ENCODE measurements around the gene ARPP21.

DNA sequence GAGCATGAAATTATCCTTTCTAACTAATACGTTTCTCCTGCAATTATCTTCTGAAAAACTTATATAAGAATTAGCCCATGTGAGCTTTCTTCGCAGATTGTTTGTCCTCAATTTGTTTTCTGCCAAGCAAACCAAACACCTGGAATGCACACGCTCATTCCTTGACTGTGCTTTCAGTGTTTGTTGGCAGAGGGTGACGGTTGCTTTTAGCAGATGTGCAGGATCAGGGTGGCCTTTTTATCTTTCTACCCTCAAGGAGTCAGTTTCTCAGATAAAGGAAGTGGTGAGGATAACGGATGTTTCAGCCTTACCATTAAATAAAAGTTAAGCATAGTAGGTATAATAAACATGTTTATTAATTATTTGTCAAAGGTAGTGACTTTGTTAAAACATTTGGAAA lies 15.2 kb downstream of the ARPP21 start:
- TF ChIP-seq POLR2AphosphoS5 (IDR thresholded peaks at IDR 0.05) (no peak), CTCF (IDR thresholded peaks at IDR 0.05; ENCODE audit: poor library complexity, severe bottlenecking) (no peak), EZH2 (IDR thresholded peaks at IDR 0.05; ENCODE audit: borderline replicate concordance, insufficient read depth, low read length, poor library complexity, severe bottlenecking) (no peak), SMC3 (conservative IDR thresholded peaks at IDR 0.05; ENCODE audit: poor library complexity) (no peak), EP300 (conservative IDR thresholded peaks at IDR 0.05; ENCODE audit: poor library complexity, severe bottlenecking) (no peak), TAF1 (IDR thresholded peaks at IDR 0.05; ENCODE audit: low read depth) (no peak), RAD21 (conservative IDR thresholded peaks at IDR 0.05) (no peak)

All from neural cell (in vitro differentiated cells).